NCI-H345 treated with DMSO at 0.1 percent for 48 hours (cell line): ENCODE measurements around the gene NOX3.

Source experiments
- DNase-seq: peaks from one replicate; lab custom pipeline; 2025; ENCODE audit not compliant: unreplicated experiment; lab: John Stamatoyannopoulos, UW

Gene NOX3

DNA sequence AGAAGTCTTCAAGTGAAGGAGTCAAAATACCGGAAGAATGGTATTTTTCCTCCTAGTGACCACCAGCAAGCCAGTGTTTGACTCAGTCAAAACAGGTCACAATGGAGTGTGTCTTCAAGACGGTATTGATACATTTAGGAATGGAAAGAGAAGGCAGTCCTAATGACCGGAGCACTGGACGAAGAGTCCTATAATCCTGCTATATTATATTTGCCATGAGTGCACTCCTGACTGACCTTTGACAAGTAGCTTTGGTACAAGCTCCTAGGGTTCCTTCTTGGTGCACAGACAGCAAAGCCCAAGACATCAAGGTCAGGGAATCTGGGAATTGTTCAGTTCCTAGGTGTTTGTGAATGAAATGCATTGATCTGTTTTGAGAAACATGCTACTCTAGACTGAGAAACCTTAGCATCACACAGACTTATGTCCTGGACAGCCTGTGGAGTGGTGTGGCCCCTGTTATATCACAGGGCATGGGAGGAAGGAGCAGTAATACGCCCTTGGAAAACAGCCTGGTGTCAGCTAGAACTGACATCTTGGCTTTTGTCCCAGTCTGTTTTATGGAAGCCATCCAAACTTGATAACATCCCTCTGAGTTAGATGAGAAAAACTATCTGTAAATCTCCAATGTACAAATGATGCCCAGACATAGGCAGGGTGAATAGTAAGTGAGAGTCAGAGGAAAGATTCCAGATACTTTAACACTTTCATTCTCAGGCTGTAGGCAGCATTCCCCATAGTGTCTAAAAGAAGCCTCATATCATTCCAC lies 18.5 kb downstream of the NOX3 start:
- no peak for DNase-seq

DNA sequence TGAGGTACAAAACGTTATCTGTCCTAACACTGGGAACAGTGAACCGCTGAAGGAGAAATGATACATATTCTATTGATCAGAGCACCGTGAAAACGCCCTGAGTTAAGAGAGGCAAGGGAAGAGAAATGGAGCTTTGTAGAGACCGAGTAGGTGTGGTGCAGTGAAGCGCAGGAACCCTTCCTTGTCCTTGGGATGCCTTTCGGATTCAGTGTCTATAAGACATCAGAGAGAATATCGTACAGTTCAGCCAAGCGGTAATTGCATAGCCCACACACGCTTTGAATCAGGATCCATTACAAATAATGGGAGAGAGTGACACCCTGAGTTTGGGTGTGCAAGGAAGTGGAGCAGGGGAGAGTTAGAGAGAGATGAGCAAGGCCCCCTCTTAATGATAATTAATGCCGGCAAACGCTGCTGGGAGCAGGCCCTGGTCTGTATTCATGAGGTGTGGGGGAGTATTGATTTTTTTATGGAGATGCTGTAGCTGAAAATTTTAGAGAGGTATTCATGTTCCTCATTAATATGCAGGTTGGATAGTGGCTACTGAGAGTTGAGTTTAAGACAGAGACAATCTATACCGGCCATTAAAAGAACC lies 20.7 kb downstream of the NOX3 start:
- DNase-seq: no peak

GRCh38 chr6:155434096-155434495 lies 21.5 kb downstream of the NOX3 start:
- DNase-seq: no peak

- no peak for DNase-seq
These were observed 23.3 kb downstream of the NOX3 start for GRCh38 chr6:155432293-155432692.

DNA sequence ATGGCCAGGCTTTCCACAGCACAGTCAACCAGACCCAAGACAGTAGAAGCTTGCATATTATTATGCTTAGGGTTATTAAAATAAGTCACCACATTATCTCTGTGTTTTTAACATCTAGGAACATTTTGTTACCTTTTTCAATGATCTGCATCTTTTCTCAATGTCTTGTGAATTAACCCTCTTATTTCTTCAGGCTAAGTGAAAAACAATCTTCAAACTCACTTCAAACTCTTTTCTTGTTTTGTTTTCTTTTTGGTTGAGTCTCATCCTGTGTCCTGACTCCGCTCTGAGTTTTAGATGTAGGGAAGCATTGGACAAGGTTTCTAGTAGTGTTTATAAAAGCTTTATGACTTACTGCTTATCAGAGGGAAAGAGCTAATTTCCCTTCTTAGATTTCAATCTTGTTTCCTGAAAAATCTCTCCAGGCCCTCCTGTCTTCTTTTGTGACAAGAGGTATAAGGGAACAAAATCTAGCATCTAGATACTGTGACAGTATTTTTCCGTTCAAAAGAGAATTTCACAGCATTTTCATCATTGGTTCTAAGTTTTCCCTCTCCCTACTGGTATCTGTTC lies 26.2 kb downstream of the NOX3 start:
- DNase-seq: no peak

DNA sequence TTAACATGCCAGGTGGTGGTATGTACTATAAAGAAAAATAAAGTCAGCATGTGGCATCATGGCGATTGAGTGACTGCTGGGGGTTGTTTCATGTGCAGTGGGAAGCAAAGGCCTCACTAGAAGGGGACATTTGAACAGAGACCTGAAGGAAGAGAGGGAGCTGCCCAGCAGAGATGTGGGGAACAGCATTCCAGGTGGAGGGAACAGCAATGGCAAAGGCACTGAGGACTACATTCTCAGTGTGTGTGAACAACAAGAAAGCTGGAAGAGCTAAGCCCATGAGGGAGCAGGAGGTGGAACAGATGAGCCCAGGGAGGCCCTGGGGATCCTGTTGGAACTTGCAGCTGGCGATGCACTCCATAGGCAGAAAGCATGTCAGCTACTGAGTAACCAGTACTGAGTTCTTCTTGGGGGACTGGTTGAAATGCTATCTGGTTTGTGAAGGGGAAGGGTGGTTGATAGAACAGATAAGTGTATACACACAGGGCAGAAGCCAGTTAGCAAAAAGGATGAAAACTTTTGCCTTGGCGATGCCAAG lies 29.2 kb downstream of the NOX3 start:
- no peak for DNase-seq

- no peak for DNase-seq
These were observed 31.5 kb downstream of the NOX3 start for GRCh38 chr6:155424181-155424580.

GRCh38 chr6:155422635-155423034 lies 33.0 kb downstream of the NOX3 start:
- DNase-seq: no peak

DNA sequence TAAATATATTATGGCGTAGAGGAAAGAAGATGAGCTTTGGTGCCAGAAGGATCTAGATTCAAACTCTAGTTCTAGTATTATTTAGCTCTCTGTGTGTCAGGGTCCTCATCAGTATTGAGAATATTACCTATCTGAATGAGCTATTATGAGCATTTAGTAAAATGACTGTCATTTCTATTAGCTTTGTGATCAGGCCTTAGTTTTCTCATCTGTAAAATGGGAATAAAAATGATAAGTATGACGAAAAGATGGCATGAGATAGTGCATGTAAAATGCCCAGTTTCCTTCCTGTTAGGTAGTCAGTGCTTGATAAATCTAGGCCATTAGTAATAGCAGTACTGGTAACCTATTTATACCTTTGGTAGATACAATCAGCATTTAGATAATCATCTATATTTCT lies 35.1 kb downstream of the NOX3 start:
- DNase-seq: no peak

DNA sequence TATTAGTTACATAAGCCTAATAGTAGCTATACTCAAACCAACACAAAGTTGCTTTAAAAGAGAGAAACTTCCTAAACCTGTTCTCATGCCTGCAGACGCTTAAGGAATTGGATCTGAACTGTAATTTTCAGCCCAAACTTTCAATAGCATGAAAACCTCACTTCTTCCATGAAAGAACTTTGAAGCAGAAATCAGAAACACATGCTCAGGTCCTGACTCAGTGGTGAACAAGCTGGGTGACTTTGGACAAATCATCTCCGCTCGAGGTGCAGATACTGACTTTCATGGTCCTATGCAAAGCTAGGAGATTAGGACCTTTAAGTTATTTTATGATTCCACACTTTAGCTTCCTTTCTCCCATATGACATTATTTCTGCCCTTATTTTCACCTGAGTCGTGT lies 36.5 kb downstream of the NOX3 start:
- DNase-seq: no peak

GRCh38 chr6:155418017-155418761 lies 37.5 kb downstream of the NOX3 start:
- DNase-seq: no peak

DNA sequence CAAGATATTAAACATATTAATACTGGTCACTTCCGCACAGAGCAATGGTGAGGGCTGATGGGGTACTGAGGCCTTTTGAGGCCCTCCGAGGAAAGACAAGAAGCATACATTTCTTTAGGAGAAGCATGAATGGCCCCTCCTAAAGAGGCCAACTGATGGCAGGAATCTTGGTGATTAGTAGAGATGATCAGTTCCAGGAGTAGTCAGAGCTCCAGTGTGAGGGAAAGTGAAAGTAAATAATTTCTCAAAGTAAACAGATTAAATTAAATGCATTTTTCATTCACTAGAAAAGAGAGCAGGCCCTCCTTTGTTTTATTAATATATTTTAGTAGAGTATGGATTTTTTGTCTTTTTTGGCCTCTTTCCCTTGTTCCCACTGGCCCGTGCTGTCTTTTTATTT lies 38.2 kb downstream of the NOX3 start:
- DNase-seq: no peak

DNA sequence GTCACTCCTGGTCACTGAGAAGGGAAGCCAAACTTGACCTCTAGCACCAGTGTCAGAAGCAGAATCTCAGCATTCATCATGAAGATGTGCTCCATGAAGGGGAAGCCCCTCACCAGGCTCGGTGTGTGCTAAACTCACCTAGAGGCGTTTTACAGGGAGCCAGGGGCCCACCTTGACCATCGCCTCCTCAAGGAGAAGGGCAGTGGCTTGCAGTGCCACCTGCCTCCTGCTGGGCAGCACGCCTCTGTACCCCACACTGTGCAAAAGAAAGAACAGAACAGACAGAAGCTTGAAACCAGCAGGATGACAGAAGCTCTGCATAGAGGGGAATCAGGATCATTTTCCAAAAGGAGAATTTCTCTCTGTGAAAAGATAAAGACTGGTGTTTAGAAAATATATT lies 39.7 kb downstream of the NOX3 start:
- no peak for DNase-seq

- DNase-seq: no peak
These were observed 41.6 kb downstream of the NOX3 start for GRCh38 chr6:155414049-155414448.

GRCh38 chr6:155412335-155412734 lies 43.3 kb downstream of the NOX3 start:
- DNase-seq: no peak

GRCh38 chr6:155411154-155412052 lies 44.2 kb downstream of the NOX3 start:
- no peak for DNase-seq

GRCh38 chr6:155409391-155409790 lies 46.2 kb downstream of the NOX3 start:
- no peak for DNase-seq

DNA sequence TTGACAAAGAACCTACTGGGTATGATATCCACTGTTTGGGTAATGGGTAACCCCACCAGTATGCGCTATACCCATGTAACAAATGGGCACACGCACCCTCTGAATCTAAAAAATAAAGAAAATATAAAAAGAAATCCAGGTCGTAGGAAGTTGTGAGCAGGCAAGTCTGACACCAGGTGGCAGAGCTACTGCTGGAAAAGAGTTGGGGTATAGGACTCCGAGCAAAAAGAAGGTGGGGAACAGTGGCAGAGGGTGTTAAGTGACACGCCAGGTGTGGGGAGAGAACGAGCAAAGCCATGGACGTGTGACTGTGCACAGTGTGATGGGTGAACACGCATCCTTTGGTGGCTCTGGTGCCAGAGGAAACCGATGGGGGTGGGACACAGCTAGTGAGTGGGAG lies 46.7 kb downstream of the NOX3 start:
- no peak for DNase-seq

DNA sequence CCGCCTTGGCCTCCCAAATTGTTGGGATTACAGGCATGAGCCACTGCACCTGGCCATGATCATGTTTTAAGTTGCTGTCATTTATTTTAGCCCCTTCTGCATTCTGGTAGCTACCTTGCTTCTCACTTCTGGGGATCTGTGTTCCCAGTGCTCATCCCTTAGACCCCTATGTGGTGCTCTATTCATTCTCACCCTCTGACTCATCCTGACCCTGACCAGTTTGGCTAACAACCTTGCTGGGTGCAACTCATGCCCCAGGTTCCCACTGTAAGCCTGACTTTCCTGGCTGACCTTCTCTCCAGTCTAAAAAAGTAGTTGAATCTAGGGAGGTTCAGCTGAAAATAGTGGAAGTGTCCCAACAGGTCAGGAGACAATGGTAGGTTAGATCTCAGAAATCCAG lies 47.4 kb downstream of the NOX3 start:
- no peak for DNase-seq

DNA sequence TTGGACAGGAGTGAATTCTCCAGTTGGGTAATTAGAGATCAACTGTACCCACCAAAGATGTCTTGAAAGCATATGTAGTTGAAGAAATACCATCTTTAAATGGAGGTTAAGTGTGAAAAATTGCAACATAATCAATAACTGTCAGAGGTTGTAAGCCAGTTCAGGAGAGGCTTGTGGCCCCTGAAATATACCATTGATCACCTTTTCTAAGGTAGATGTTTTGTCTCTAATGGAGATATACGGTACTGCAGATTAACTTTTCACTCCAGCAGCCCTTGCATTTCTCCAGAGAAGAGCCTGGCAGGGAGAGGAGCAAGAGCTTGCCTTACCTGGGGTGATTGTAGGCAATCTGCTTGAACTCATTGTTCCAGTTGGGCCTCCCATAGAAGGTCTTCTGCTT lies 48.8 kb downstream of the NOX3 start:
- DNase-seq: no peak

DNA sequence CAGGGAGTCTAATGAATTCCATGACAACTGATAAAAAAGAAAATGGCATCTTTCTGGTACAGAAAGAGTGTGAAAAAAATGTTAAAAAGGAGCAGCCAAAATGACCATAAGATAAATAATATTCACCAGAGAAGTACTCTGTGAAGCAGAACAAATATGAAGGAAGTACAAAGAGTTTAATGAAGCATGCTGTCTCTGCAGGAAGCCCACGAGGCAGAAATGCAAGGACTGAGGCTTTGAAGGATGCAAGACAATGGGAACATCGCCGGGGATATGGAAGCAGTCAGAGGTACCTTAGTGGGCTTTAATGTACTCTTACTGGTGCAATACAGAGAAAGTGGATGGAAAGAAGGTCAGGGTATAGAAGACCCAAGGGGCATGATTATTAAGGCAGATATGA lies 50.7 kb downstream of the NOX3 start:
- DNase-seq: no peak
